BJ (cell line): ENCODE results near the gene ARHGAP5. TPM values are rescaled to one million over a fixed set of nuclear protein-coding genes. Genes with fewer than 3 reads are reported as not detected.

Experiments used
- CTCF ChIA-PET: fragments of 350-600 bp; formaldehyde crosslinking; extraction: SDS; loops from one replicate; lab custom pipeline; 2021; ENCODE audit warnings: antibody characterized with exemption, inconsistent platforms; lab: Yijun Ruan, JAX
- POLR2A ChIA-PET: fragments of 300-600 bp; sonication (Branson Sonifier 250); formaldehyde crosslinking; extraction: SDS; loops from one replicate; lab custom pipeline; 2021; ENCODE audit warnings: antibody characterized with exemption; lab: Charles Lee
- DNase-seq: peaks from one replicate; pipeline ENCODE4 v3.0.0-alpha.2; 2011; ENCODE audit warnings: low read depth
- H3K27me3 ChIP-seq: 2 replicates; pipeline ENCODE4 v1.6.0; 2011; ENCODE audit warnings: low read length; ENCODE audit not compliant: control insufficient read depth, insufficient read depth
- H3K36me3 ChIP-seq: 2 replicates; pipeline ENCODE4 v1.5.1; 2011; ENCODE audit warnings: low read length; ENCODE audit not compliant: control insufficient read depth, insufficient read depth
- H3K4me3 ChIP-seq: 2 replicates; pipeline ENCODE4 v1.5.1; 2011; ENCODE audit warnings: low read depth, mild to moderate bottlenecking, control low read depth, low read length
- CTCF ChIP-seq: IDR thresholded peaks from 2 replicates; pipeline ENCODE4 v1.5.1; 2011; ENCODE audit warnings: low read depth, mild to moderate bottlenecking, control low read depth, inconsistent platforms, low read length, moderate library complexity; ENCODE audit not compliant: insufficient read depth
- polyA plus RNA-seq: library from polyadenylated mRNA; depleted of rRNA; stranded (reverse); fragments of >200 nt; gene quantifications from 2 replicates; pipeline ENCODE4 v1.2.3, GENCODE V29; 2011

The ARHGAP5 gene
- polyA plus RNA-seq, 1 experiment, result 17.4 TPM

DNA sequence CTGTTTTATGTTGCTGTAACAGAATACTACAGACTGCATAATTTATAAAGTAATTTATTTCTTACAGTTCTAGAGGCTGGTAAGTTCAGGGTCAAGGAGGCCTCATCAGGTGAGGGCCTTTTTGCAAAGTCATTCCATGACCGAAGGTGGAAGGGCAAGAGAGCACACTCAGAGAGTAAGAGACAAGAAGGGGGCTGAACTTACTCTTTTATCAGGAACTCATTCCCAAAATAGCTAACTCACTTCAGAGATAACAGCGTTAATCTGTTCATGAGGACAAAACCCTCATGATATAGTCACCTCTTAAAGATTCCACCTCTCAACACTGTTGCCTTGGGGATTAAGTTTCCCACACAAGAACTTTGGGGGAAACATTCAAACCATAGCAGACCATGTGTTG lies 73.3 kb downstream of the ARHGAP5 start:
- POLR2A ChIA-PET, result no interaction called here
- H3K4me3 ChIP-seq, result no peak overlapping the region
- no peaks in the 10 kb centered on the region for H3K27me3 ChIP-seq
- CTCF ChIA-PET, result no interaction called here
- DNase-seq, result no peak
- no peaks in the 10 kb centered on the region; the same call in 1 of the 2 replicates for H3K36me3 ChIP-seq
- TF ChIP-seq CTCF, result no peak

GRCh38 chr14:32166029-32166428 lies 88.9 kb downstream of the ARHGAP5 start:
- ChIA-PET CTCF (interaction anchor here (1.2 kb wide), 1 partner anchor 17 kb away, joined by 3 read pairs; no protein-coding TSS in a partner anchor), POLR2A (no interaction called here)
- H3K27me3 ChIP-seq, result no peaks in the 10 kb centered on the region
- DNase-seq, result no peak
- no peaks in the 10 kb centered on the region for H3K36me3 ChIP-seq
- no peak overlapping the region for H3K4me3 ChIP-seq
- no peak for TF ChIP-seq CTCF

GRCh38 chr14:32166924-32167323 lies 89.8 kb downstream of the ARHGAP5 start:
- Histone ChIP-seq H3K36me3 (no peaks in the 10 kb centered on the region), H3K27me3 (no peaks in the 10 kb centered on the region), H3K4me3 (no peak overlapping the region)
- ChIA-PET POLR2A (no interaction called here), CTCF (no interaction called here)
- no peak for DNase-seq
- no peak for TF ChIP-seq CTCF

DNA sequence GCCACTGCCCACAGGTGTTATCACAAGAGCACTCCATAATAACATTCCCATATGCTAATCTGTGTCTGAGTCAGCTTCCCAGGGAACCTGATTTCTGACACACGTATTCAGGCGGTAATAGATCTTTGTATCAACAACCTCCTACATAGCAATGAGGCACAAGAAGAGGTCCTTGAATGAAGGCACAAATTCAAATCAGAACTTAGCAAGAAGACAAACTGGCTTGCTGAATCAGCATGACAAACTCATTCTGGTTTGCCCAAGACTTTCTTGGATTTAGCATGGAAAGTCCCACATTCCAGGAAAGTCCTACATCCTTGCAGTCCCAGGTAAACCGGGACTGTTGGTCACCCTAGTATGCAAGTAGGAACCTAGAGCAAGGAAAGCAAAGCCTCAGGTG lies 90.8 kb downstream of the ARHGAP5 start:
- no peaks in the 10 kb centered on the region for H3K36me3 ChIP-seq
- no peak overlapping the region for H3K4me3 ChIP-seq
- H3K27me3 ChIP-seq, result no peaks in the 10 kb centered on the region
- ChIA-PET POLR2A (no interaction called here), CTCF (interaction anchor here (0.9 to 1.4 kb wide), 2 partner anchors 16 to 57 kb away, joined by 3 read pairs; no protein-coding TSS in a partner anchor)
- no peak for TF ChIP-seq CTCF
- DNase-seq, result no peak

DNA sequence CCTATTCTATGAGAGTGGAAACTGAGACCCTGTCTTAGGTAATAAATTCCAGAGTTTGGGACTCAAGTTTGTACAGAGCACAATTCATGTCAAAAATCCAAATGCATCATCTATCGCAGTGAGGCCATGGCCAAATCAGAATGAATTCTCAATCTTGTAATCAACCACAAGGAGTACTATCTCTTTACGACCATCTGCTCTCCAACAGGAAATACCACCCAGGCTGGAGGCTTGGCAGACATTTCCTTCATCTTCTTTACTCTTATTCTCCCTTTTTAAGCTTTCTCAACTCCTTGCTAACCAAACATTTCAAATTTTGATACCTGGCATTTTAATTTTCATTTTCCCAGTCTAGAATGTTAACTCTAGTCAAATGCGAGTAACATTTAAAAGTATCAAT lies 92.1 kb downstream of the ARHGAP5 start:
- Histone ChIP-seq H3K36me3 (no peaks in the 10 kb centered on the region), H3K27me3 (no peaks in the 10 kb centered on the region), H3K4me3 (no peak overlapping the region)
- ChIA-PET POLR2A (no interaction called here), CTCF (interaction anchor here (0.6 to 1.4 kb wide), 2 partner anchors 56 to 1244 kb away, joined by 3 read pairs; no protein-coding TSS in a partner anchor)
- no peak for DNase-seq
- TF ChIP-seq CTCF, result no peak
